ENCODE data around the gene OSGIN1.

The OSGIN1 gene

DNA sequence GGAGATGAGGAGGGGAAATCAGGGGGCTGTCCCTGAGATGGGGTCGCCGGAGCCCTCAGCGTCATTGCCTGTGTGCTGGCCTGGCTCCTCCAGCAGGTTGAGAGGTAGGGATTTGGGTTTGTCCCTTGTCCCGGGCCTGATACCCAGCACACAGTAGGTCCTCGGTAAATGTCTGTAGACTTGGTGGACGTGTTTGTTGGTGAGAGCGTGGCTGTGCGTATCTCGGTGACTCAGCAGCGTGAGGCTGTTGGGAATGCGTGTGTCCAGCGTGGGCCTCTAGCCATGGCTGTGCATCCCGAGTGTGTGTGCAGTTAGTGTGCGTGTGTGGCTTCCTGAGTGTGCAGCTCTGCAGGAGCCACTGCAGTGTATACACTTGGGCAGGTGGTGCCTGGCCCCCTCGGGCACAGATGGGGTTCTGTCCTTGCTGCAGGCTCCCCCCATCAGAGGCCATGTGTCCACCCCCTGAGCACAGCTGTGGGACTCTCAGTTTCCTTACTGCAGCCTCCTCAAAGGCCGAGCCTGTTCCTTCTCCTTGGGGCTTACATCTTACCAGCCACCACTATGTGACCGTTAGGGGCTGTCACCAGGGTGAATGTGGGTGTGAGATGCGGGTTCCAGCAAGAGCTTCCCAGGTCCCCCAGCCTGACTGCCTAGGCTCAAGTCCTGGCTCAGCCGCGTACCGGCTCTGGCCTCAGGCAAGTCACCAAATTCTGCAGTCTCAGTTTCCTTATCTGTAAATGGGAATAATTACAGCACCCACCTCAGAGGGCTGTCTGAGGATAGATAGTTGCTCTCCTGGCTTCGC is 20.7 kb downstream of the OSGIN1 start:
- DNase-seq, result no peak

DNA sequence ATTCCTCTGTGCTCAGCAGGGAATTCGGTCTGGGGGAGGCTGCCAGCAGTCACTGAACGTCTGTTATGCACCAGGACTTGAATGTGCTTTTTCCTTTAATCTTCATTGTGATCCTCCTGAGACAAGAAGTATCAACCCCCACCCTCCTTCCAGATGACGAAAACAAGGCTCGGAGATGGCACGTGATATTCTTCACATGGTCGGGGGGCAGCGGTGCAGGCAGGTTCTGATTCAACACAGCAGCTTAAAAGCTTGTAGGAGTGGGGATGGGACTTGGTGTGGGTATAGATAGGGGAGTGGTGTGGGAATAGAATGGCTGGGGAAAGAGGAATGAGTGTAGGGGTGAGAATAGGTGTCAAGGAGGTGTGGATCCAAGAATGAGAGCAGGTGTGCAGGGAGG is 21.4 kb downstream of the OSGIN1 start:
- DNase-seq, result no peak

DNA sequence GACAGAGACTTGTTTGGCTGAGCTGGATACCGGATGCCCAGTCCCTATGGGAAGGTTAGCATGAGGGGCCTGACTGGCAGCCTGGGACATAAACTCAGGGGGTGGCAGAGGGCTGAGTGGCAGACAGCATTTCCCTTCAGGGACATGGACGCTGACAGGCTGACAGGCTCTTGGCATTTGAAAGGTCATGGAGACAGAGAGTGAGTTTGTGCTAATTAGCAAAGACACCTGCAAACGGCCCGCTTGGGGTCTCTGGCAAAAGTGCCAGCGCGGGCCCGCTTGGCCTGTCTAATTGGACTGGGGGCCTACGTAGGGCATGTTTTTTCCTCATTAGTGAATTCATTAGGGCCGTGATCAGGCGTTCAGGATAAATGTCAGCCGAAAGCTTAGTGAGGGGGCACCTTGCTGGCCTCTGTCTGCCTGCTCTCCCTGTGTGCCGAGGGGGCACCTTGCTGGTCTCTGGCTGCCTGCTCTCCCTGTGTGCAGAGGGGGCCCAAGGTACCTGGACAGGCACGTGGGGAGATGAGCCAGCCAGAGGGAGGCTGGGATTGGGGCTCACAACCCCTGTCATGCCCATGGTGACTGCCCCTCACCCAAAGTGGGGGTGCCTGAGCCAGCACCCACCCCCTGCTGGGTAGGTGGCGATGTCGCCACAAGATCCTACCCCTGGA is 22.7 kb downstream of the OSGIN1 start:
- DNase-seq, result no peak

DNA sequence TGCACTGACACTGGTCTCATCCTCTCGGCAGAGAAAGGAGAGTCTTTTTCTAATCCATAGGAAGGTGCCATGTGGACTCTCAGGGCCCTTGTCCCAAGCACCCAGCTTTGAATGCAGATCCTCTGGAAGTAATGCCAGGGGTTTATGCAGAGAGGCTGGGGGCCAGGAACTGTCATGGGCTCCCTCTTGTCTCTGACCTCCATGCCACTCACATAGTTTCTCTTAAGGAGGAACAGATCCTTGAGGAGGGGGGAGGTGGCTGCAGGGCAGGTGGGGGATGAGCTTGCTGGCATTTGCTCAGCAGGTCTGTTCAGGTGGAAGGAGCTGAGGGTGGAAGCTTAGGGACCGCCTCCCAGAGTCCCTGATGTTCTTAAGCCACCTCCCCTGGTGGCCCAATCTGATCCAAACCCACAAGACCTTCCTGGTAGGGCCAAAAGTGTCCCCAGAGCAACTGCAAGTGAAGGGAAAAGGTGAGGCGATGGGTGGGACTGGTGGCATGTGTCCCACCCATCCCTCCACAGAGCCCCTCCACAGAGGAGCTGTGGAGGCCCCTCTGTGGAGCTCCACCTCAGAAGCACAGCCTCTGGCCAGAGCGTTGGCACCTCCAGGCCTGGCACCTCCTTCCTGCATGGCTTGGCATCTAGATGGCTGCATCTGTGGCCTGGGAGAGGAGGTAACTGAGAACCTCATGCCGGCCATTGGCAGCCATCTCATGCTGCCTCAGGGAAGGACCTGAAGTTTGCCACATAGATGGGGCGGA is 24.2 kb downstream of the OSGIN1 start:
- DNase-seq, result no peak

DNA sequence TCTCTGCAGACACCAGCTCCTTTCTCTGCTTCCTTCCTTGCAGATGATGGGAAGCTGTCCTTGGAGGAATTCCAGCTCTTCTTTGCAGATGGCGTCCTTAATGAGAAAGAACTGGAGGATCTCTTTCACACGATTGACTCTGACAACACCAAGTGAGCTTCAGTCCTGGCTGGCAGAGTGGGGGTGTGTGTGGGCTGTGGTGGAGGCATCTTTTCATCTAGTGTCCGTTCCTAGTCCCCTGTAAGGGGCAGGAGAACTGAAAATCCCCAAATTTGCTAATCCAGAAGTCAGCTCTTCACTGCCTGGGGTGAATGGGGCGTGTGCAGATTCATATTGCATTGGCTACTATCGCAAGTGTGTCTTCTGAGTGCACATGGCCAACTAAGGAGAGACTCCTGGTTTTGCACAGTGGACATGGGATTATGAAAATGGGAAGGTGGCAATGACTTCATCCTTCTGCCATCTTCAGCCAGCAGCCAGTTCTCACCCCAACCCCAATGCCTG is 25.4 kb downstream of the OSGIN1 start:
- DNase-seq, result no peak

DNA sequence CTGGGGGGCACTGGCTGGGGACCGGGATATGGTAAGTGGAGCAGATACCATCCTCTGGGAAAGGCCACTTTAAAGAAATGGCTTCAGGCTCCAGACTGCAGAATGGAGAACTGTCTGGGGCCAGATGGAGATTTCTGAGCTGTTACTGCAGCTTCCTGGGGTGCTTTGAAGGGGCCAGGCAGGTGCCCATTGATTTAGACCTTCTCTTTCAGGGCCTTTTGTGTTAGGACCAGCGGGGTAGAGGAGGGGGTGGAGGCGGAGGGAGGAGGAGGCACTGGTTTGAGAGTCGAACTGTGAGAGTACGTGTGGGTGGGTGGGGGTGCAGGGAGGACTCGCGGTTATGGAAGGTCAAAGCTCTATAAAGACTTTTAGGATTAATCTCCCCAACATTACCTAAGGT is 26.4 kb downstream of the OSGIN1 start:
- no peak for DNase-seq

DNA sequence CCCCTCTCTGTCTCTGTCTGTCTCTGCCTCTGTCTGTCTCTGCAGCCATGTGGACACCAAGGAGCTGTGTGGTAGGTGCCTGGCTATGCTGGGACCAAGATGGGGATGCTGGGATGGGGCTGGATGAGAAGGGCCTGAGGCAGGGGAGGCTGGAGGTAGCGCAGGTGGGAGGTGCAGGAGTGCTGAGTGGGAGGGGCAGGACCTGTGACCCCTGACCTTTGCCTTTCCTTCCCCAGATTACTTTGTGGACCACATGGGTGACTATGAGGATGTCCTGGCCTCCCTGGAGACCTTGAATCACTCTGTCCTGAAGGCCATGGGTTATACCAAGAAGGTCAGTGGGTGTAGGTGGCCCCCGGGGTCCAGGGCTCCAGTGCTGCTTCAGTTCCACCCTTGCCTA is 27.8 kb downstream of the OSGIN1 start:
- DNase-seq, result no peak

DNA sequence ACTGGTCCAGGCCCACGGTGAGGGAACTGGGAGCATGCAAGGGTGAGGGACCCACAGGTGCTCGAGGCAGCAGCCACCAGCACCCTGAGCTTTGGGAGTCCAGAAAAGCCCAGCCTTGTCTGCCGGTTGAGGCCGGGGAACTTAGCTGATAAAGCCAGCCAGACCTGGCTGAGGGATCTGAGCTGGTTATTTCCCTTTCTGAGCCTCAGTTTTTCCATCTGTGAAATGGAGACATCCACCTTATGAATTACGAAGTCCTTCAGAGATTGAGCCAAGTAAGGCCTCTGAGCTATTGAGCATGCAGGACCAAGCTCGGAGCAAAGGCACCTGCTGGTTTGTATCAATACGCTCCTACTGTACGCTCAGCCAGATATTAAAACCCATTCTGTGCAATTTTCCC is 28.8 kb downstream of the OSGIN1 start:
- no peak for DNase-seq

DNA sequence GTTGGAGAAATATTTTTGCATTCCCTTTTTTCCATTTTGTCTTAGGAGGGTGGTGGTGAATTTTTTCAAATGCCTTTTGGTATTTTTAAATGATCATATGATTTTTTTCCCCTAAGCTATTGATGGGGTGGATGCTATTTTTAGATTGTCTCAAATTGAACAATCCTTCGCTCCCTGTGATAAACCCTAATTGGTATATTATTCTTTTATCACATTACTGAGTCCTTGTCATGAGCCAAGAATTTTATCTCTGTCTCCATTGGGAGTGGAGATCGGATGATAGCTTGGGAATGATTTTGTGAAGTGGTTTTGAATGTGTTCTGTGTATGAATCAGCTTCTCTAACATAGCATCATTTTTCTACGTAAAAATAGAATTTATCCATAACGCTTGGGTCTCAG is 30.5 kb downstream of the OSGIN1 start:
- no peak for DNase-seq

DNA sequence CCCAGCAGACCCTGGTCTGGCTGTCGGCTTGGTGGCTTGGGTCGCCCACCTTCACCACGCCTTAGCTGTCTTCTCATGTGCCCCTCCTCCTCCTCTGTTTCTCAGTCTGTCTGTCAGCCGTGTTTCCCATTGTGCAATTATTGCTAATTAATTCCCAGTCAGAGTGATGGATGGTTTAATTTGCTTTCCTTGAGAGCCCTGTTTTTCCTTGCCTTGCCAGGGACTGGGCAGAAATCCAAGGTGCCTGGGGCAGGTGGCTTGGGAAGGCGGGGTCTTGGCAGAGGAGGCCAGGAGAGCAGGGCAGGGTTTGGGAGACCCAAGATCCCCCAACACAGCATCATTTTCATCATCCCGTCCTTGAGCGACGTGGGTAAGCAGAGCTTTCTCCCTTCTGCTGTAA is 36.3 kb downstream of the OSGIN1 start:
- no peak for DNase-seq

DNA sequence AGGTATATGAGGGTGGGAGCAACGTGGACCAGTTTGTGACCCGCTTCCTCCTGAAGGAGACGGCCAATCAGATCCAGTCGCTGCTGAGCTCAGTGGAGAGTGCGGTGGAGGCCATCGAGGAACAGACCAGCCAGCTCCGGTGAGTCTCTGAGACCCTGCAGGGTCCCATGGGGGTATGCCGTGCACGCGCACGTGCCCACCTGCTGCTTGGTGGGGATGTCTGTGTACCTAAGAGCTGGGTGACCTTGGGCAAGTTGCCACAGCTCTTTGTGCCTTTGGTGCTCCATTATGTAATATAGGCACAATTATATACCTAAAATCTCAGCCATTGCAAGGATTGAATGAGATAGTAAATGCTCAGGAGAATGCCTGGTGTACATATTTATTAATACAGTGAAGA is 37.5 kb downstream of the OSGIN1 start:
- DNase-seq, result no peak

DNA sequence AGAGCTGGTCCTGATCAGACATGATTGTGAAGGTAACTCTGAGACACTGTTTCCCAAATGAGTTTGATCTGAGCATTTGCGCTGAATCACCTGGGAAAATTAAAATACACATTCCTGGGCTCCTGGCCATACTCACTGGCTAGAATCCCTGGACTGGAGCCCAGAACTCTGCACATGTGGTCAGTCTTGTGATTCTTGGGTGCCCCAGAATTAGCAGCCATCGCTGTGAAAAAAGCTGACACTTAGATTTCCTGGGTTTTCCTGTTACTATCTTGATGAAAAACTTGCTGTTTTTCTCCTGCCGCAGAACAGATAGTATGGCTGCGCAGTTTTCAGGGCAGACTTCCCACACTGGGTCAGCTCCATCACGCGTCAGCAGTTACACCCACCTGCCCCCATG is 39.6 kb downstream of the OSGIN1 start:
- no peak for DNase-seq

DNA sequence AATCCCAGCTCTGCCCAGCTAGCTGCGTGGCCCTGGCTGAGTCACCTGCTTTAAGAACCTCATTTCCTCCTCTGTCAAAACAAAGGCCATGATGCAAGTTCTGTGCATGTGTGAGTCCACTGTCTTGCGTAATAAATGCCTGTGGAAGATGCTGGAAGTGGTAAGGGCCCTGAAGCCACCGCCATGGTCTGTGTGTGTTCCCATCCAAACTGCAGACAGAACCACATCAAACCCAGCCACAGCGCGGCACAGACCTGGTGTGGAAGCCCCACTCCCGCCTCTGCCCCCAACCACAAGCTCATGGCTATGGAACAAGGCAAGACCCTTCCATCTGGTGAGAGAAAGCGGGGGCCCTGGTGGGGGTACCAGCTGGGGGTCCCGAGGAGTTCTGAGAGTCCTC is 41.0 kb downstream of the OSGIN1 start:
- no peak for DNase-seq

DNA sequence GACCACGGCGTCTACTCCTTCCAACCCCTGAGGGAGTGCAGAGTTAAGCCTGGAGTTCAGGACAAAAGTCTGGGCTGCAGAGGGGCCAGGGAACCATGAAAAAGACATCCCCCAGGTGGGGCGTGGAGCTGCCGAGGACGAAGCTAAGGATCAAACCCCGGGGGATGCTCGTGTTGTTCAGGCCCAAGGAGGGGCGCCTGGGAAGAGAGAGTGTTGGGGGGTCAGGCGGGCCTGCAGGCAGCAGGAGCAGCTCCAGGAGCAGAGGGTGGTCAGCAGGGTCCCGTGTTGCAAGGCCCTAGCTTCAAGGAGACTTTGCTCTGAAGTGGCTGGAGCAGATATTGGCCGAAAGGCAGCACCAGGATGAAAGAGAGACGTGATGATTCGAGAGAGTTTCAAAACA is 41.7 kb downstream of the OSGIN1 start:
- DNase-seq, result no peak

DNA sequence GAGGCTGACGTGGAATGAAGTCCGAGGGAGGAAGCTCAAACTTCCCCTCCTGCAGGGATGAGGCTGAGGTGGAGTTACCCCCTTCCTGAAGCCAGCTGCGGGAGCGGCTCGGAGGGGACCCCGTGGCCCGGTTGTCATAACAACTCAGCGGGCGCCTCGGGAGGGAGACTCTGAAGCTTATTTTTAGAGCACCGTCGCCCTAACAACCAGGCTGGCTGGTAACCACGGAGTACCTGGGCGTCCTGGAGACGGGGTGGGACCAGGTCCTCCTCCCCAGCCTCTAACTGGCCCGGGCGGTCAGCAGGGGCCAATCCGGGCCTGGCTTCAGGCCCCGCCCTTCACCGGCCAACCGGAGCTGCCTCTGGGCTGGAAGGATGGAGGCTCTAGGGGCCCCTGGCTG is 42.7 kb downstream of the OSGIN1 start:
- DNase-seq, result no peak

DNA sequence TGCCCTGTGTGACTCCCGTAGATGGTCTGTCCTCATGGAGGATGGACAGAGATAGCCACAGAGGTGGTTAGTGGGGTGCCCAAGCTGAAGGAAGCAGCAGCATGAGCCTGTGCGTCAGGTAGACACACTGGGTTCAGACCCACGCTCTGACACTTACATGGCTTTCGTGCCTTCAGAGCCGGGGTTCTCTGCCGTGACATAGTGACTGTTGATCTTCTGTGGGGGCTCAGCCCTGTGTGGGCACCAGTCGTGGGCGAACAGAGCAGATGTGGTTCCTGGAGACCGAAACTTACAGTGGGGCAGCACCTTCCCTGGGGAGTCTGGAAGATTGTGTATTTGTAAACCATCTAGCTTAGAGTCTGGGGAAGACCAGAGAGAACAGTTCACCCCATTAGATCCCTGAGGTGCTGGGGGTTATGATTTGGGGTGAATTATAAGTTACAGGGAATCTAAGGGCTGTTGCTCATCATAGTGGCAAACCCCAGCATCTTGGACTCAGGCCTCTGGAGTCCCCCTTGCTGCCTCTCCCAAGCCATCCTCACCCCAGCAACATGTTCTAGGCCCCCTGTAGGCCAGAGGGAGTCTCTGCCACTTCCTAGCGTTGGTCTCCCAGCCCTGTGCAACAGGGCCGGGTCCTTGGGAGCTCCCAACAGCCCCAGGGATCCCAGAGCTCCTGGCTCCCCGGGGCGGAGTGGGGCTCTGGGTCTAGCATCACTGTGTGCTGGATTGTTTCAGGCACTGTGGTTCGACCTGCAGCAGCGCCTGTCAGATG is 43.6 kb downstream of the OSGIN1 start:
- DNase-seq, result no peak

DNA sequence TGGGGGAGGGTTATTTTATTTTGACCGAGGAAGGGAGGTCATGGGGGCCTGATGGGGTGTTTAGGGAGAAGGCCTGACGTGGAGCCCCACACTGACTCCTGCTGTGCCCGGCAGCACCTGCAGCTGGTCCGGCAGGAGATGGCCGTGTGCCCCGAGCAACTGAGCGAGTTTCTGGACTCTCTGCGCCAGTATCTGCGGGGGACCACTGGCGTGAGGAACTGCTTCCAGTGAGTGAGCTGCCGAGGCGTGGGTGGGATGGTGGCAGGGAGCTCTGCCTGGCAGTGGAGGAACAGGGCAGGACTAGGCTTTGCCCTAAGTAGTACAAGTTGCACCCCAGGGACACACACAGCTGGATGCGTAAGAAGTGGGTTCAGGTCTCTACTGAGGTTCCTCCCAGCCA is 45.1 kb downstream of the OSGIN1 start:
- no peak for DNase-seq

DNA sequence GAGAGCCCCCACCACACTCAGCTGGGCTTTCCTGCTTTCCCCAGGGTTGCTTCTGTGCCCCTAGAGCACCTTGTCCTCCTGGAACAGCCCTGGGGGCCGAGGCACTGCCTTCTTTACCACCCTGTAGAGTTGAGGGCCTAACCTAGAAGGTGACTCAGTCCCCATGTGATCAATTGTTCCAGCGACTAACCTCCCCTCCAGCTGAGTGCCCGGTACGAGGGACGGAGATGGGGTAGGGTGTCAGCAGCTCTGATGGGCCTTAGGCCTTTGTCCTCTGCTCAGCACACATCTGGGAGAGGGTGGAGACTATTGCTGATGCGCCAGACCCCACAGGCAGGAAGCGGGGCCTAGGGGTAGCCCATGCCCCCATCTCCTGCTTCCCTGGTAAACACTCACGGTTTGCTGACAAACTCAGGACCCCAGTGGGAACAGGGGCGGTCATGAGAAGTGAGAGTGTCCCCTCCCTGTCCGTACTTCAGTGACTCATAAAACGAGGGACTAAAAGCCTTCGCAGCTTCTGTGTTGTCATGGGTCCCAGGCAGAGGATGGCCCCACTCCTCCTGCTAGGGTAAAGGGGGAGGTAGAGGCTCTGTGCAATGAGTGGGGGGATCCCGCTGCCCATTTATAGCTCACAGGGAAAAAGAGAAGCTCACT is 48.1 kb downstream of the OSGIN1 start:
- DNase-seq, result no peak

DNA sequence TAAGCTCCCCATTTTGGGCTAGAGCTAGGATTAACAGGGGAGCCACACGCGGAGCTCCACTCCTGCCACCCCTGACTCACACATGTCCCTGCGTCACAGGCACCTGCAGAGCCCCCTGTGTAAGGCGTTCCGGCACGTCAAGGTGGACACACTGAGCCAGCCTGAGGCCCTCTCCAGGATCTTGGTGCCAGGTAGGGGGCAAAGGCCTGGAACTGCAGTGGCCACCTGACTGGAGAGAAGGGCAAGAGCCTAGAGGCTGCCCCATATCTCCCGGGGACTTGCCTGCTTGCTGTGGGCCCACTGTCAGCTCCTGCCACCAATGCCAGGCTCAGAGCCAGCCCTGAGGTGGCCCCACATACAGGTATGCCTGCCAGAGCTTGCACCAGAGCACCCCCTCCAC is 48.7 kb downstream of the OSGIN1 start:
- DNase-seq, result no peak

DNA sequence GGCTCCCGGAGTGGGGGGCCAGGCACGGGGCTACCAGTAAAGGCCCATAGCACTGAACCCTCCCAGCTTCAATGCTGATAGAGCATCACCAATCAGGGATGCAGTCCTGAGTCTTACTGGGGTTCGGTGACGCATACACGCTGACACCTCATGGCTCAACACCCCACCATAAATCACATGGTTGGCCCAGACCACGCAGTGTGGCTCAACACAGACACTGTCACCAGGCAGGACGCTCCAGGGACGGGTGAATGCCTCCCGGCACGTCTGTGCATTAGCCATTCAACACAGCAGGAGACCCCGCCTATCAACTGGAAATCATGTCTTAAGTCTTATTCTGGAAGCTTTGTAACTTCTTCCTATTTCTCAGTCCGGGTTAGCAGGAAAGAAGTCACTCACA is 50.0 kb downstream of the OSGIN1 start:
- no peak for DNase-seq

DNA sequence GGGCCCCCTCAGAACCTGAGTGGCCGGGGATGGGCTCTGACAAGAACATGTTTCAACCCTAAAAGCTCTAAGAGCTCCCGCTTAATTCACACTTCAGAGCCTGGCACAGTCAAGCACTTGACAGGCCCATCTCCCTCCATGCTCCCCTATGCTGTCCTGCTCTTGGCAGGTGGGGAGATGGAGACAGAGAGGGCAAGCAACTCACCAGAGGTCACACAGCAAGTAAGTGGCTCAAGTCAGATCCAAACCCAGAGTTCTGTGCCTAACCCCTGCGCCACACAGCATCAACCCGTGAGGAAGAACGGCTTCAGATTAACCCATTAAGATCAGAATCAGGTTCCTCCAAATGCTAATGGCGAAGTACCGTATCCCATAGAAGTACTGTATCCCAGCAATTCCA is 51.4 kb downstream of the OSGIN1 start:
- DNase-seq, result no peak

DNA sequence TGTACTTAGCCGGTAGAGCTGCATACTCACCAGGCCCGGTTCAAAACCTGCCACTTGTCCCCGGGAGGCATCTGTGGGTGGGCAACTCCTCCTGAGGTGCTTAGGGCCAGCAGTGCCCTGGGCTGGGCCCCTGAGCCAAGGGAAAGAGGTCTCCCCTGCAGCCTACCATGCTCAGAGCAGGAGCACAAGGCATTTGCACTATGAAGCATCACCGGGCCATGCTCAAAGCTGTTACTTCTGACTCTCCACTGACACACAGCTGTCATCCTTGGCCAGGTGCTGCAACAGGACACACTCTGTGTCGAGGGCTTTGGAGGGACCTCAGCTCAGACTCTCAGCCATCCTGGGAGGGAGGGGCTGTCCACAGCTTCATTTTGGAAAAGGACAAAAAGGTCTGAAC is 52.4 kb downstream of the OSGIN1 start:
- DNase-seq, result no peak

DNA sequence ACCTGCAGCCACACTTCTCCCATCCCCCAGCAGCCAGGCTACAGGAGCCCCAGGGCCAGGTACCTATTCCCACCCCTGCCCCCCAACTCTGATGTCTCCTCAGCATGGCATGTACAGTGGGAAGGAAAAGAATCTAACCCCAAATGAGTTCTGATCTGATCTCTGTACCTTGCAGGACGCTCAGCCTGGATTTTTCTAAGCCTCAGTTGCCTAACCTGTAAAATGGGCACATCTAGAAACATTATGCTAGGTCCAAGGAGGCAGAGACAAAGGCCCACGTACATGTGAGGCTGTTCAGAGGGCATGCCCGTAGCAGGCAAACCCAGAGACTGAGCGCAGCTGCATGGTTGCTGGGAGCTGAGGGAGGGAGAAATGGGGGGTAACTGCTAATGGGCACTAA is 54.5 kb downstream of the OSGIN1 start:
- no peak for DNase-seq
